ENCODE results near the gene DYNC1I1. TPM values are rescaled to one million over a fixed set of nuclear protein-coding genes. Genes with fewer than 3 reads are reported as not detected.

The DYNC1I1 gene
- total and polyA plus RNA-seq, 2 donors (not counting 3 experiments of a cell fraction or from before 2014, with no cell fraction given) = 1.8 to 3.6 TPM

DNA sequence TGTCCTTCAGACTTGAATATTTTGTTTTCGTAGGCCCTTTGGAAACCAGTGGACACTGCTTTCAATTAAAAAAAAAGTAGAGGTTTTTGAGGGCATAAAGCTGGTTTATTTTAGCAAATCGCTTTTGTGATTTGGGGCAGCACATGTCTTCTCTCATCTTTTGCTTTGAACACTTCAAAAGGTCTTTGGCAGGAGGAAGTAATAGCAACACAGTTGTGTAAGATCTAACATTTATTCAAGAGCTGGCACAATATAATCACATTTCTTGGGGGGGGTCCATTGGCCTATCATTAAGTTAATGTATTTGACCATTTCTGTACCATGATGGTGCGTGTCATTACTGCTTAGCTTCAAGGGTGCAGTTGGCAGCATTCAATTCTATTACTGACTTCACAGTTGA is 42.4 kb downstream of the DYNC1I1 start:
- Histone ChIP-seq H3K9me3 (replicated peaks; ENCODE audit: control insufficient read depth, insufficient read depth, low read length) (no peaks in the 10 kb centered on the region), H3K9me1 (replicated peaks; ENCODE audit: control insufficient read depth, extremely low read depth, insufficient read depth, low read length) (no peaks in the 10 kb centered on the region), H2AFZ (ENCODE audit: low read depth, low read length) (no peak overlapping the region), H3K36me3 (ENCODE audit: control insufficient read depth in 2 of 2, extremely low read depth in 1 of 2, insufficient read depth in 2 of 2, low read length in 2 of 2) (no peaks in the 10 kb centered on the region), H3K4me2 (ENCODE audit: insufficient read depth, low read length) (no peak overlapping the region), H3K4me1 (ENCODE audit: control insufficient read depth, extremely low read depth, insufficient read depth, low read length) (no peaks in the 10 kb centered on the region), H3K27me3 (ENCODE audit: control insufficient read depth in 2 of 2, insufficient read depth in 2 of 2, low read length in 2 of 2) (no peaks in the 10 kb centered on the region), H3K4me3 (replicated peaks in 1 of 3; ENCODE audit: insufficient read depth in 1 of 3, low read depth in 1 of 3, low read length in 3 of 3) (no peak overlapping the region), H3K27ac (ENCODE audit: insufficient read depth, low read depth, low read length) (no peak overlapping the region), H3K9ac (replicated peaks; ENCODE audit: extremely low read depth, insufficient read depth, low read length) (no peak overlapping the region), H3K79me2 (ENCODE audit: control insufficient read depth, insufficient read depth, low read length) (no peaks in the 10 kb centered on the region), H4K20me1 (replicated peaks; ENCODE audit: control insufficient read depth, extremely low read depth, insufficient read depth, low read length) (no peaks in the 10 kb centered on the region)
- BruUV-seq (replicated peaks) = no TSS peak
- ChIA-PET POLR2A (no interaction called here), CTCF (interaction anchor here (2.3 kb wide), 1 partner anchor 20 kb away, joined by 11 read pairs; no protein-coding TSS in a partner anchor)
- dilution Hi-C loops (cut with MboI; ENCODE audit: extremely low pct_ligation_motif_present, low sequenced_read_pairs) (no loop called here), intact Hi-C loops (cut with micrococcal nuclease) (no loop called here)
- FAIRE-seq = no peak
- TF ChIP-seq MYC (IDR thresholded peaks at IDR 0.05; ENCODE audit: low read depth, low read length) (no peak), GATA2 (IDR thresholded peaks at IDR 0.05; ENCODE audit: insufficient read depth, insufficient read length, low read depth, low read length) (no peak), FOS (IDR thresholded peaks at IDR 0.05; ENCODE audit: borderline replicate concordance, insufficient read depth, low read length) (no peak), POLR2A (IDR thresholded peaks at IDR 0.05; ENCODE audit: low read depth, low read length) (no peak), JUN (IDR thresholded peaks at IDR 0.05; ENCODE audit: borderline replicate concordance, insufficient read depth, insufficient read length, low read depth) (no peak), EZH2 (IDR thresholded peaks at IDR 0.05; ENCODE audit: borderline replicate concordance, low read depth, low read length, severe bottlenecking) (no peak)
- TF ChIP-seq, protein P1, sequence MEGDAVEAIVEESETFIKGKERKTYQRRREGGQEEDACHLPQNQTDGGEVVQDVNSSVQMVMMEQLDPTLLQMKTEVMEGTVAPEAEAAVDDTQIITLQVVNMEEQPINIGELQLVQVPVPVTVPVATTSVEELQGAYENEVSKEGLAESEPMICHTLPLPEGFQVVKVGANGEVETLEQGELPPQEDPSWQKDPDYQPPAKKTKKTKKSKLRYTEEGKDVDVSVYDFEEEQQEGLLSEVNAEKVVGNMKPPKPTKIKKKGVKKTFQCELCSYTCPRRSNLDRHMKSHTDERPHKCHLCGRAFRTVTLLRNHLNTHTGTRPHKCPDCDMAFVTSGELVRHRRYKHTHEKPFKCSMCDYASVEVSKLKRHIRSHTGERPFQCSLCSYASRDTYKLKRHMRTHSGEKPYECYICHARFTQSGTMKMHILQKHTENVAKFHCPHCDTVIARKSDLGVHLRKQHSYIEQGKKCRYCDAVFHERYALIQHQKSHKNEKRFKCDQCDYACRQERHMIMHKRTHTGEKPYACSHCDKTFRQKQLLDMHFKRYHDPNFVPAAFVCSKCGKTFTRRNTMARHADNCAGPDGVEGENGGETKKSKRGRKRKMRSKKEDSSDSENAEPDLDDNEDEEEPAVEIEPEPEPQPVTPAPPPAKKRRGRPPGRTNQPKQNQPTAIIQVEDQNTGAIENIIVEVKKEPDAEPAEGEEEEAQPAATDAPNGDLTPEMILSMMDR (IDR thresholded peaks at IDR 0.05; ENCODE audit: extremely low read depth in 1 of 2, insufficient read depth in 1 of 2, low read depth in 1 of 2, low read length in 2 of 2) = no peak
- TF ChIP-seq, protein P2, sequence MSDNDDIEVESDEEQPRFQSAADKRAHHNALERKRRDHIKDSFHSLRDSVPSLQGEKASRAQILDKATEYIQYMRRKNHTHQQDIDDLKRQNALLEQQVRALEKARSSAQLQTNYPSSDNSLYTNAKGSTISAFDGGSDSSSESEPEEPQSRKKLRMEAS (IDR thresholded peaks at IDR 0.05; ENCODE audit: insufficient read depth, insufficient read length) = no peak
- DNase-seq (ENCODE audit: low read depth, low spot score) = no peak
